Measurements from ENCODE around the gene DCDC2.

DNA sequence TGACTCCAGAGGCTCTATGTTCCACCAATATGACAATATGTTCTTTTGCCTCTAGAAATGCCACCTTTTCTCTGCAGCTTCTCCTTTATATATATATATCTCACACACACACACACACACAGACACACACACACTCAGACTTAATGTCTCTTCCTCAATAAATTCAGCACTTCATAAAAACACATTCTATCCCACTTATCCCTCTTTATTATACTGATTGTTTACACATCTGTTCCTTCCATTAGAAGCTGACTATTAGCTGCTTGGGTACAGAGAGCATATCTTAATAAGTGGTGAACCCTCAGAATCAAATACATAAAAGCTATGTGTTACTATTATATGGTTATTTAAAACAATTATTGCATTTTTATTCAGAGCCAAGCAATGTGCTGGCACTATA lies 208.6 kb downstream of the DCDC2 start:
- TF ChIP-seq, protein P1, sequence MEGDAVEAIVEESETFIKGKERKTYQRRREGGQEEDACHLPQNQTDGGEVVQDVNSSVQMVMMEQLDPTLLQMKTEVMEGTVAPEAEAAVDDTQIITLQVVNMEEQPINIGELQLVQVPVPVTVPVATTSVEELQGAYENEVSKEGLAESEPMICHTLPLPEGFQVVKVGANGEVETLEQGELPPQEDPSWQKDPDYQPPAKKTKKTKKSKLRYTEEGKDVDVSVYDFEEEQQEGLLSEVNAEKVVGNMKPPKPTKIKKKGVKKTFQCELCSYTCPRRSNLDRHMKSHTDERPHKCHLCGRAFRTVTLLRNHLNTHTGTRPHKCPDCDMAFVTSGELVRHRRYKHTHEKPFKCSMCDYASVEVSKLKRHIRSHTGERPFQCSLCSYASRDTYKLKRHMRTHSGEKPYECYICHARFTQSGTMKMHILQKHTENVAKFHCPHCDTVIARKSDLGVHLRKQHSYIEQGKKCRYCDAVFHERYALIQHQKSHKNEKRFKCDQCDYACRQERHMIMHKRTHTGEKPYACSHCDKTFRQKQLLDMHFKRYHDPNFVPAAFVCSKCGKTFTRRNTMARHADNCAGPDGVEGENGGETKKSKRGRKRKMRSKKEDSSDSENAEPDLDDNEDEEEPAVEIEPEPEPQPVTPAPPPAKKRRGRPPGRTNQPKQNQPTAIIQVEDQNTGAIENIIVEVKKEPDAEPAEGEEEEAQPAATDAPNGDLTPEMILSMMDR (IDR thresholded peaks at IDR 0.05): no peak
- no peak for TF ChIP-seq EP300 (IDR thresholded peaks at IDR 0.05)
- no peak for TF ChIP-seq POLR2A (IDR thresholded peaks at IDR 0.05)

All from sigmoid colon (tissue), 4 donors.